ENCODE measurements around the gene DHX34. TPM values are rescaled to one million over a fixed set of nuclear protein-coding genes. Genes with fewer than 3 reads are reported as not detected.

Gene DHX34
- polyA plus RNA-seq, 1 of the 3 experiments (the other 2 are of a cell fraction): 16.4 TPM

GRCh38 chr19:47421244-47421786 is 72.2 kb downstream of the DHX34 start:
- peak overlapping the region; percentile 73 for H3K4me2 ChIP-seq
- ChIA-PET CTCF (interaction anchor here (1.5 kb wide), 1 partner anchor 94 kb away, joined by 3 read pairs; the partner anchor contains the start of gene NAPA), POLR2A (no interaction called here)
- no peak overlapping the region for H3K4me3 ChIP-seq (ENCODE audit: low read depth in 2 of 2, low read length in 1 of 2)
- H2AFZ ChIP-seq (ENCODE audit: low read depth): 0 out of 2 replicates have a peak overlapping the region, but pooled peaks have one; percentile 41
- H3K79me2 ChIP-seq (ENCODE audit: insufficient read depth): peaks cover 21% of the 10 kb centered on the region
- H3K27me3 ChIP-seq (ENCODE audit: insufficient read depth): no peaks in the 10 kb centered on the region
- no peak for DNase-seq
- no peaks in the 10 kb centered on the region for H3K9me3 ChIP-seq
- H3F3A ChIP-seq (replicated peaks; ENCODE audit: insufficient read depth): peaks cover 5% of the 10 kb centered on the region
- TF ChIP-seq EP300 (IDR thresholded peaks at IDR 0.05; ENCODE audit: borderline replicate concordance in 1 of 2, low read depth in 1 of 2, low read length in 1 of 2) (no peak), NFIC (IDR thresholded peaks at IDR 0.05; ENCODE audit: borderline replicate concordance) (no peak), FOXJ3 (CRISPR knock-in tag; IDR thresholded peaks at IDR 0.05) (no peak), CTCF (IDR thresholded peaks at IDR 0.05) (no peak), USF1 (IDR thresholded peaks at IDR 0.05; ENCODE audit: borderline replicate concordance, low read depth) (no peak), FOSL2 (IDR thresholded peaks at IDR 0.05; ENCODE audit: borderline replicate concordance, low read depth) (no peak), RAD21 (IDR thresholded peaks at IDR 0.05; ENCODE audit: low read length) (no peak), GABPA (IDR thresholded peaks at IDR 0.05; ENCODE audit: low read depth) (no peak), MEF2A (IDR thresholded peaks at IDR 0.05; ENCODE audit: borderline replicate concordance, low read depth) (no peak), TAF1 (IDR thresholded peaks at IDR 0.05; ENCODE audit: borderline replicate concordance, low read depth, low read length) (no peak), RXRA (IDR thresholded peaks at IDR 0.05; ENCODE audit: borderline replicate concordance, low read depth) (no peak)
- 73% methylated on average over 9 of the region's 16 CpGs for WGBS (ENCODE audit: low lambda C conversion rate)
- H3K36me3 ChIP-seq (replicated peaks in 1 of 2; ENCODE audit: control insufficient read depth in 1 of 2, insufficient read depth in 2 of 2, low read length in 1 of 2): peaks cover 0 to under 1% of the 10 kb centered on the region in 2 experiments
- H3K27ac ChIP-seq (ENCODE audit: low read depth in 2 of 2, low read length in 1 of 2): peak overlapping the region in 1 of 2 experiments; percentile 51; a peak in 2 of 4 replicates
- H4K20me1 ChIP-seq (ENCODE audit: insufficient read depth): peaks cover 22% of the 10 kb centered on the region
- H3K9ac ChIP-seq: 0 out of 2 replicates have a peak overlapping the region, but pooled peaks have one; percentile 21
- H3K9me2 ChIP-seq: no peaks in the 10 kb centered on the region
- peaks cover 26 to 37% of the 10 kb centered on the region in 2 experiments; a peak in 3 of 4 replicates for H3K4me1 ChIP-seq (ENCODE audit: control insufficient read depth in 1 of 2, insufficient read depth in 2 of 2, low read depth in 1 of 2, low read length in 1 of 2)

GRCh38 chr19:47421844-47422395 is 72.8 kb downstream of the DHX34 start:
- Histone ChIP-seq H3K79me2 (ENCODE audit: insufficient read depth) (peaks cover 21% of the 10 kb centered on the region), H3K27me3 (ENCODE audit: insufficient read depth) (no peaks in the 10 kb centered on the region), H2AFZ (ENCODE audit: low read depth) (peak overlapping the region; percentile 41; the same call in 1 of the 2 replicates), H3K4me2 (peak overlapping the region; percentile 73), H3K4me3 (ENCODE audit: low read depth in 2 of 2, low read length in 1 of 2) (0 out of 4 replicates have a peak overlapping the region, but pooled peaks of 1 of the 2 experiments have one; percentile 3), H3K9me3 (no peaks in the 10 kb centered on the region), H3F3A (replicated peaks; ENCODE audit: insufficient read depth) (peaks cover 8% of the 10 kb centered on the region), H3K9ac (0 out of 2 replicates have a peak overlapping the region, but pooled peaks have one; percentile 21), H3K9me2 (no peaks in the 10 kb centered on the region), H4K20me1 (ENCODE audit: insufficient read depth) (peaks cover 16% of the 10 kb centered on the region), H3K4me1 (ENCODE audit: control insufficient read depth in 1 of 2, insufficient read depth in 2 of 2, low read depth in 1 of 2, low read length in 1 of 2) (peaks cover 26 to 37% of the 10 kb centered on the region in 2 experiments; a peak in 3 of 4 replicates), H3K36me3 (replicated peaks in 1 of 2; ENCODE audit: control insufficient read depth in 1 of 2, insufficient read depth in 2 of 2, low read length in 1 of 2) (no peaks in the 10 kb centered on the region), H3K27ac (ENCODE audit: low read depth in 2 of 2, low read length in 1 of 2) (0 out of 4 replicates have a peak overlapping the region, but pooled peaks of 1 of the 2 experiments have one; percentile 51)
- ChIA-PET CTCF (no interaction called here), POLR2A (no interaction called here)
- TF ChIP-seq SIN3A (IDR thresholded peaks at IDR 0.05; ENCODE audit: borderline replicate concordance, low read depth, low read length): no peak
- peak; percentile 84 for TF ChIP-seq PBX3 (IDR thresholded peaks at IDR 0.05)
- TF ChIP-seq GABPA (IDR thresholded peaks at IDR 0.05; ENCODE audit: low read depth): no peak
- 14% methylated on average over 29 of the region's 31 CpGs for WGBS (ENCODE audit: low lambda C conversion rate)
- peak; percentile 90 for DNase-seq
